Activated naive CD8-positive, alpha-beta T cell treated with anti-CD3 and anti-CD28 coated beads, Interleukin-2, amount 10 ng/mL, durations not matched to agents 7 days and 5 days (primary cell): ENCODE results near the gene CABLES2. TPM values are rescaled to one million over a fixed set of nuclear protein-coding genes. Genes with fewer than 3 reads are reported as not detected.

ENCODE experiments used
- ATAC-seq: fragments of 150-1000 bp; cut with Tn5 transposase; one replicate; pipeline ENCODE4 v1.10.0; 2021; ENCODE audit warnings: low read depth, moderate library complexity
- POLR2A ChIA-PET: fragments of 350-600 bp; sonication (Branson Sonifier 250); formaldehyde crosslinking; loops from one replicate; lab custom pipeline; 2021; ENCODE audit warnings: antibody characterized with exemption; lab: Charles Lee
- DNase-seq: peaks from one replicate; pipeline ENCODE4 v3.0.0; 2021
- H3K27ac Mint-ChIP-seq: one replicate; pipeline ENCODE4 v1.8.0; 2022; ENCODE audit warnings: mild to moderate bottlenecking, mixed read lengths
- H3K27me3 Mint-ChIP-seq: one replicate; pipeline ENCODE4 v1.8.0; 2022; ENCODE audit warnings: mild to moderate bottlenecking, moderate library complexity, mixed read lengths
- H3K36me3 Mint-ChIP-seq: one replicate; pipeline ENCODE4 v1.8.0; 2021; ENCODE audit warnings: mild to moderate bottlenecking, mixed read lengths
- H3K4me1 Mint-ChIP-seq: one replicate; pipeline ENCODE4 v1.8.0; 2021; ENCODE audit warnings: mixed read lengths
- H3K4me3 Mint-ChIP-seq: one replicate; pipeline ENCODE4 v1.8.0; 2022; ENCODE audit warnings: mild to moderate bottlenecking, moderate library complexity, mixed read lengths
- H3K9me3 Mint-ChIP-seq: one replicate; pipeline ENCODE4 v1.8.0; 2021; ENCODE audit warnings: mixed read lengths
- total RNA-seq, 2 experiments: library from RNA; stranded (reverse); gene quantifications; one replicate each; pipeline ENCODE4 v1.2.3, GENCODE V29; 2021

Gene CABLES2
- total RNA-seq, 2 experiments from 2014 or later = 12.1 to 14.4 TPM

- POLR2A ChIA-PET = no interaction called here
- ATAC-seq (no peak), DNase-seq (no peak)
- Mint-ChIP-seq H3K36me3 (no peaks in the 10 kb centered on the region), H3K9me3 (no peaks in the 10 kb centered on the region), H3K4me3 (no peak overlapping the region), H3K4me1 (no peaks in the 10 kb centered on the region), H3K27me3 (peaks cover 11% of the 10 kb centered on the region), H3K27ac (no peak overlapping the region)
Observed at GRCh38 chr20:62360854-62361798, 46.0 kb downstream of the CABLES2 start.

DNA sequence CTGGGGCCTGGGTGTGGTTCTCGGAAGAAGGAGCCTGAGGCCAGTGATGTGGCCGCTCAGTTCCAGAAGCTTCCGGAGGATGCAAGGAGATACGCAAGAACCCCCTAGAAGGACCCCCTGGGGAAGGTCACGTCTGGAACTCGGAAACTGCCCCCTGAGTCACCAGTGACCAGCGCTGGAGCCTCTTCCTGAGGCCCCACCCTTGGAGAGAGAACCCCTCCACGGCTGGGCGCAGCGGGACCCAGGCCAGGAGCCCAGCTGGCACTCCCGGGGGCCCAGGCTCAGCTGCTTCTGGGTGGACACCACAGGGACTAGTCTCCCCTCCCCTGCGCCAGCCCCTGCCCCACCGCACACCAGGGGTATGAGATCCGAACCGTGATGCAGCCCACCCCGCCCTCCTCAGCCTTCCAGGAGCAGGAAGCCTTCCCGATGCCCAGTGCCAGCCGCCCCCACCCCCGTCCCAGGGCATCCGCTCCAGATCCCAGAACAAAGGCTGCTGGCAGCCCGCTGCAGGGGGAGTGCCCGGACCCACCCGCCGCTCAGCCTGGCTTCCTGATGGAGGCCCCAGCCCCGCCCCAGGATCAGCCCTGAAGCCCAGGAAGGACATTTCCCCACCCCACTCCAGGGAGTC is 47.5 kb downstream of the CABLES2 start:
- Mint-ChIP-seq H3K4me3 (no peak overlapping the region), H3K36me3 (no peaks in the 10 kb centered on the region), H3K4me1 (no peaks in the 10 kb centered on the region), H3K27ac (no peak overlapping the region), H3K9me3 (no peaks in the 10 kb centered on the region), H3K27me3 (peaks cover under 1% of the 10 kb centered on the region)
- no peak for ATAC-seq
- POLR2A ChIA-PET = no interaction called here
- DNase-seq = no peak

- H3K9me3 Mint-ChIP-seq = no peaks in the 10 kb centered on the region
- DNase-seq (no peak), ATAC-seq (no peak)
- no peaks in the 10 kb centered on the region for H3K36me3 Mint-ChIP-seq
- H3K4me1 Mint-ChIP-seq = no peaks in the 10 kb centered on the region
- H3K4me3 Mint-ChIP-seq = no peak overlapping the region
- no peak overlapping the region for H3K27ac Mint-ChIP-seq
- no peaks in the 10 kb centered on the region for H3K27me3 Mint-ChIP-seq
- POLR2A ChIA-PET = no interaction called here
Observed at GRCh38 chr20:62359043-62359490, 48.0 kb downstream of the CABLES2 start.

- no peak overlapping the region for H3K4me3 Mint-ChIP-seq
- H3K36me3 Mint-ChIP-seq = no peaks in the 10 kb centered on the region
- H3K27me3 Mint-ChIP-seq = no peaks in the 10 kb centered on the region
- no peak for ATAC-seq
- H3K4me1 Mint-ChIP-seq = no peaks in the 10 kb centered on the region
- no peaks in the 10 kb centered on the region for H3K9me3 Mint-ChIP-seq
- no peak overlapping the region for H3K27ac Mint-ChIP-seq
- POLR2A ChIA-PET = no interaction called here
- no peak for DNase-seq
Observed at GRCh38 chr20:62358171-62359042, 48.7 kb downstream of the CABLES2 start.

GRCh38 chr20:62357681-62358080 is 49.4 kb downstream of the CABLES2 start:
- Mint-ChIP-seq H3K36me3 (no peaks in the 10 kb centered on the region), H3K27ac (no peak overlapping the region), H3K9me3 (no peaks in the 10 kb centered on the region), H3K27me3 (no peaks in the 10 kb centered on the region), H3K4me1 (no peaks in the 10 kb centered on the region), H3K4me3 (no peak overlapping the region)
- POLR2A ChIA-PET = no interaction called here
- ATAC-seq (no peak), DNase-seq (no peak)

GRCh38 chr20:62357187-62357667 is 49.9 kb downstream of the CABLES2 start:
- Mint-ChIP-seq H3K36me3 (no peaks in the 10 kb centered on the region), H3K4me1 (no peaks in the 10 kb centered on the region), H3K9me3 (no peaks in the 10 kb centered on the region), H3K27me3 (no peaks in the 10 kb centered on the region), H3K27ac (no peak overlapping the region), H3K4me3 (no peak overlapping the region)
- POLR2A ChIA-PET = no interaction called here
- ATAC-seq = no peak
- DNase-seq = no peak

- H3K4me1 Mint-ChIP-seq = no peaks in the 10 kb centered on the region
- H3K36me3 Mint-ChIP-seq = no peaks in the 10 kb centered on the region
- H3K27me3 Mint-ChIP-seq = no peaks in the 10 kb centered on the region
- ATAC-seq (no peak), DNase-seq (no peak)
- no peak overlapping the region for H3K27ac Mint-ChIP-seq
- POLR2A ChIA-PET = no interaction called here
- no peak overlapping the region for H3K4me3 Mint-ChIP-seq
- no peaks in the 10 kb centered on the region for H3K9me3 Mint-ChIP-seq
Observed at GRCh38 chr20:62356589-62357186, 50.4 kb downstream of the CABLES2 start.

GRCh38 chr20:62355878-62356588 is 51.1 kb downstream of the CABLES2 start:
- DNase-seq (no peak), ATAC-seq (no peak)
- POLR2A ChIA-PET = no interaction called here
- Mint-ChIP-seq H3K27ac (no peak overlapping the region), H3K4me1 (no peaks in the 10 kb centered on the region), H3K9me3 (no peaks in the 10 kb centered on the region), H3K4me3 (no peak overlapping the region), H3K27me3 (no peaks in the 10 kb centered on the region), H3K36me3 (no peaks in the 10 kb centered on the region)

- POLR2A ChIA-PET = no interaction called here
- H3K4me1 Mint-ChIP-seq = no peaks in the 10 kb centered on the region
- DNase-seq (no peak), ATAC-seq (no peak)
- no peak overlapping the region for H3K27ac Mint-ChIP-seq
- H3K27me3 Mint-ChIP-seq = no peaks in the 10 kb centered on the region
- H3K4me3 Mint-ChIP-seq = no peak overlapping the region
- no peaks in the 10 kb centered on the region for H3K36me3 Mint-ChIP-seq
- no peaks in the 10 kb centered on the region for H3K9me3 Mint-ChIP-seq
Observed at GRCh38 chr20:62355516-62355877, 51.6 kb downstream of the CABLES2 start.

- POLR2A ChIA-PET = no interaction called here
- H3K36me3 Mint-ChIP-seq = no peaks in the 10 kb centered on the region
- no peaks in the 10 kb centered on the region for H3K27me3 Mint-ChIP-seq
- DNase-seq (no peak), ATAC-seq (no peak)
- no peaks in the 10 kb centered on the region for H3K9me3 Mint-ChIP-seq
- no peak overlapping the region for H3K4me3 Mint-ChIP-seq
- H3K4me1 Mint-ChIP-seq = no peaks in the 10 kb centered on the region
- H3K27ac Mint-ChIP-seq = no peak overlapping the region
Observed at GRCh38 chr20:62354811-62355341, 52.2 kb downstream of the CABLES2 start.

DNA sequence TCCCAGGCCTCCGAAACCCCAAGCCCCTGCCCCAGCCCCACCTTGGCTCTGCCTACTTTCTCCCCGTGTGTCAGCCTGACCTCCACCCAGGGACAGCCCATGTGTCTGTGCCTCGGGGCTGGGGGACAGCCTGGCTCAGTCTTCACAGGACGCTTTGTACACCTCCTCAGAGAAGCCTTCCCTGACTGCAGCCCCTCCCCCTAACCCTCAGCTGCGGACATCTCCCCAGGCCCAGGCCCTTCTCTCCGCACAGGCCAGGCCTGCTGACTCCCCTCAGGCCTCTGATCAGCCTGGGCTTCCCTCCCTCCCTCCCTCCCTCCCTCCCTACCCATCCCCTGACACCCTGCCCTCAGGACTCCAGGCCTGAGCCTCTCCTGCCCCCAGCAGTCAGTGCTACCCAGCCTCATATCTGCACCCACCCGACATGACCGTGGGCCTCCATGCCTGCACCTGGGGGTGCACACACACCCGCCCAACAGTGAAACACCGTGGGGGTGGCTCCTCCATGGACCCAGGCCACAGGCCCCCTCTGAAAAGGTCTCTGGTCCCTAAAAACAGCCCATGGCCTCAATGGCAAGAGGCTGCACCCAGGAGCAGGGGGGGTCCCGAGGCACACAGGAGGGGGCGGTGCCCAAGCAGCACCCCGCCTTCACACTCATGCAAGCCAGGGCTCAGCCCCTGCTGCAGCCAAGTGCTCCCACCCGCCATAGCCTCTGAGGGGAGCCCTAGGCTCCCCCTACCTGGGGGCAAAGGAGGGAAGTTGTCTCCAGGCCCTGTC is 52.9 kb downstream of the CABLES2 start:
- DNase-seq = no peak
- ATAC-seq = no peak
- H3K9me3 Mint-ChIP-seq = peaks cover 2% of the 10 kb centered on the region
- no peaks in the 10 kb centered on the region for H3K27me3 Mint-ChIP-seq
- no peak overlapping the region for H3K27ac Mint-ChIP-seq
- peaks cover 1% of the 10 kb centered on the region for H3K4me1 Mint-ChIP-seq
- no peaks in the 10 kb centered on the region for H3K36me3 Mint-ChIP-seq
- POLR2A ChIA-PET = no interaction called here
- no peak overlapping the region for H3K4me3 Mint-ChIP-seq
